ENCODE results near the gene BRAT1.
"Not testable (repeated sequence)": the region's sequence is repeated elsewhere in the genome, so short reads cannot be mapped to it uniquely, and the experiment has no call there.

BRAT1 gene

GRCh38 chr7:2583798-2584580, 28.7 kb upstream of the BRAT1 start:
- no peak for DNase-seq

GRCh38 chr7:2582006-2582735, 26.8 kb upstream of the BRAT1 start:
- no peak for DNase-seq

- DNase-seq = no peak
Observed at GRCh38 chr7:2580636-2581035, 25.3 kb upstream of the BRAT1 start.

DNA sequence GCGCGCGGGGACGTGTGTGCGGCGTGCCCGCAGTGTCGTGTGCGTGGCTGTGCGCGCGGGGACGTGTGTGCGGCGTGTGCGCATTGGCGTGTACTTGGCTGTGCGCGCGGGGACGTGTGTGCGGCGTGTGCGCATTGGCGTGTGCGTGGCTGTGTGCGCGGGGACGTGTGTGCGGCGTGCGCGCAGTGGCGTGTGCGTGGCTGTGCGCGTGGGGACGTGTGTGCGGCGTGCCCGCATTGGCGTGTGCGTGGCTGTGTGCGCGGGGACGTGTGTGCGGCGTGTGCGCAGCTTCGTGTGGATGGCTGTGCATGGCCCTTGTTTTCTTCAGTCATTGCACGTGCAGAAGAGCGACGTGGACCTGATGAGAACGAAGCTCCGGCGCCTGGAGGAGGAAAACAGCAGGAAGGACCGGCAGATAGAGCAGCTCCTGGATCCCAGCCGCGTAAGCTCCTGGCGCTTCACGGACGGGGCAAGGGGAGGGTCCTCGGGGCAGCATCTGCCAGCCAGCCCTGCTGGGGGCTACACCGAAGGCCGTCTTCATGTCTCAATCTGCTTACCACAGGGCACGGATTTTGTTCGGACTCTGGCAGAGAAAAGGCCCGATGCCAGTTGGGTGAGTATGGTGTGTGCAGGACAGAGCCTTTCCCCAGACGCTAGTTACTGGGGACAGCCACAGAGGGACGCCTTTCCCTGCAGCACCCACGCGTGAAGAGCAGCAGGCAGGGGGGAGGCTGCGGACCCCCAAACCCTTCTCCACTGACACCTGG, 22.8 kb upstream of the BRAT1 start:
- DNase-seq = no peak

- no peak for DNase-seq
Observed at GRCh38 chr7:2576742-2577491, 21.6 kb upstream of the BRAT1 start.

DNA sequence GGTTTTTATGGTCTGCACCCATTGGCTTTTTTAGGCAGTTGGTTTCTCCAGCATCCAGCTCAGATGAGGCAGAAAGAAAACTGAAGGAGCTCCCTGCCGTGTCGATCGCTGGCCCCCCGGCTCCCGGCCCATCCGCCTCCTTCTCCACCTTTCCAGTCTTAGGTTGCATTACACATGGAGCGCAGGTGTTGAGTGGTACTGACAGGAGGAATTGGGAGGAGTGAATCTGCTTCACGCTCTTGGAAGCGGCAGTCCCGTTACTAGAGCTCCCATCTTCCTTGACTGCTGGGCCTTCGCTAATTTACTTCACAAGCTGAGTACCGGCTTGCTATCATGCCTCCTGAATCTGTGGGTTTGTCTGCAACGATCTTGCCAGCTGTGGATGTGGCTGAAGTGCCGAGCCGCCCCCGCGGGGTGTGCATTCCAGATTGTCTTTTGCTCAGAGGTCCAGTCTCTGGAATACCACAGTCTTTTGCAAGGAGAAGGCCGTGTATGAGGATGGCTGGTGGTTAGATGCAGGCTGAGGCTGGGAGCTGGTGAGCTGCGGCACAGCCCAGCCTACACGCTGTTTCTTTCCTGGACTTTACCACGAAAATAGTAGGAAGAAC, 20.5 kb upstream of the BRAT1 start:
- peak; percentile 16 for DNase-seq

DNA sequence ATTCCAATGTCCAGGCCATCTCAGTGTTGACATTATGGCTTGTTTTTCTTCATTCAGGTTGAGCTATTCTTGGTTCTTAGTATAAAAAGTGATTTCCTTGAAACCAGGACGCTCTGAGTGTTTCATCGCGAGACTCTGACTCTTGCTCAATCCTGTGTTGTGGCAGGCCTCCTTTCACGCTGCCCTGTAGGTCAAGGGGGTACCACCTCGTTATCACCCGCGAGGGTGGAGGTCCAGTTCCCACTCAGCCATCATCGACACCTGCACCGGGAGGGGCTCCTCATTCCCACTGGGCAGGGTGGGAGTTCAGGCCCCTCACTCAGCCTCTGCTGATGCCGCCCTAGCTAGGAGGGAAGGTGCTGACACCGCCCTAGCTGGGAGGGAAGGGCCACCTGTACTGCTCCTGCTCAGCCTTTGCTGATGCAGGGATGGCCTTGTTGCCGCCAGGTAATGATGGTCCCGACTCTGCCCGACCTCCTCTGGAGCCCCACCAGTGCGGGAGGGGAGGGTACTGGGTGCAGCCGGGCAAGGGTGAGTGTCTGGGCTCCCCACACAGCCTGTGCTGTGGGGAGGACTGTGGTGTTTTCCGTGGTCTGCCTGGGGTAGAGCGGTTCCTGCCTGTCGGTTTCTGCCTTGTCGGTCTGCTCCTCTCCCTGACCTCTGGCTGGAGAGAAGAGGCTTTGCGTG, 19.9 kb upstream of the BRAT1 start:
- peak; percentile 52 for DNase-seq

DNA sequence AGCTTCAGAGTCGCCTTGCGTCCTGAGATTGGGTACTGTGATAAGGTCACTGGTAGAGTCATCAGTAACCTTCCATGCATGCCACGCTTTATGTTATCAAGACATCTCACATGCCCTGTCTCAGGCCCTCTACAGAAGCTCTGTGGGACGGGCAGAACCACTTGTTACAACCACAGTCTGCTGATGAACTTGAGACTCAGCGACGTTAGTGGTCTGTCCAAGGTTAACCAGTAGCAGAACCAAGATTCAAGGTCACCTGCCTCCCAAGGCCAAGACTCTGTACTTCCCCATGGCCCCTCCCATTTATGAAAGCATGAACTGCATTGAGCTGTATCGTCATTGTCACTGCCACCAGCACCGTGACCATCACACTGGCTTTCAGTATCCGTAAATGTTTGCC, 18.4 kb upstream of the BRAT1 start:
- DNase-seq = no peak

DNA sequence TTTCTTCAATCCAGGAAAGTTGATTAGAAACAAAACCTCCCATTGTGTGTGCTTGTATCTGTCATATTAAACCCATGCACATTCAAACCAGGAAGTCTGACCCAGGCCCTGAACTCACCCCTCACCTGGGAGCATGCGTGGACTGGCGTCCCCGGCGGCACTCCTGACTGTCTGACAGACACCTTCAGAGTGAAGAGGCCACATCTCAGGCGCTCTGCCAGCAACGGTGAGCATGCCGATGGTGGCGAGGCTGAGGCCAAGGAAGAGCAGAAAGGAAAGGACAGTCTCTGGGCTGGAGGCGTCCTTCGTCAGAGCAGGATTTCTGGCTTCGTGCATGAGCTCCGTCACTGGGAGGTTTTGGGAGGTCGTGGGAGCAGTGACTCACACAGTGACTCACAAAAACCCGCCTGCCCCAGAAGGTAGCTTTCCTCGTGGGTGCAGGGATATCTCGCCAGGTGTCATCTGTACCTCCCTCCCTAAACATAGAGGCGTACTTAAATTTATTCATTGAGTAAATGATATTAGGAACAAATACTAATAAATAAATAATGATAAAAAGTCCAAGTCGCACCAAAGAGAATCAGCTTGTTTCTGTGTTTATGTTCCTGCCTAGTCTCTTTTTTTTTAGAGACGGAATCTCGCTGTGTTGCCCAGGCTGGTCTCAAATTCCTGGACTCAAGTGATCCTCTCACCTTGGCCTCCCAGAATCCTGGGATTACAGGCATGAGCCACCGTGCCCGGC, 16.9 kb upstream of the BRAT1 start:
- DNase-seq = no peak

GRCh38 chr7:2571409-2571808, 16.1 kb upstream of the BRAT1 start:
- DNase-seq = no peak

- no peak for DNase-seq
Observed at GRCh38 chr7:2570021-2570420, 14.7 kb upstream of the BRAT1 start.

GRCh38 chr7:2569421-2569820, 14.1 kb upstream of the BRAT1 start:
- no peak for DNase-seq

DNA sequence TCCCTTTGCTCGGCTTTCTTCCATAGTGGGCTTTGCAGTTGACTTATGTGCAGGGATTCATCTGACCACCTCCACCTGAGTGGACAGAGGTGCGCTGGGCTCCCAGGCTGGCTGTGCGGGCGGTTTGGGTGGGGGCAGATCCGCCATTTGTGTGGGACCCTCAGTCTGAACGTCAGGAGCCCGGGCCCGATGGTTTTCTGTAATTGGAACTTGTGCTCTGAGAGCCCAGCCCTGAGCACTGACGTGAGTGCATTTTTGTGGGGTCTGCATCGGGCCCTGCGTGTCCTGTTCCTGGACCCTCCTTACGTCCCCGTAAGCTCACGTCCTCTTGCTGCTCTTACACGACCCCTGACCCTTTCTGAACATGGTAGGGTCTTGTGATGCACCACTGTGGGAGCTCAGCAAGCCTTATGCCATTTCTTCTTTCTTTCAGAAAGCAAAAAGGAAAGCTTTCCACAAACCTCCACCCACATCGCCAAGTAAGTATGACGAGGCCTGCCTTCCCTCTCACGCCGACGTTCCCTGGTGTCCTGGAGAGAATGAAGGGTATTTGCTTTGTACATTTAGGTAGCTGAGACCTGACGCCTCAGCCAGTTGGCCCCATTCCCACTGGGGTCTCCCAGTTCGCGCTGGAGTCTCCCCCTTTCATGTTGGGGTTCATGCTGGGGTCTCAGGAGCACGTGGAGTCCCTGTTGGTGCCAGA, 13.3 kb upstream of the BRAT1 start:
- DNase-seq = no peak

DNA sequence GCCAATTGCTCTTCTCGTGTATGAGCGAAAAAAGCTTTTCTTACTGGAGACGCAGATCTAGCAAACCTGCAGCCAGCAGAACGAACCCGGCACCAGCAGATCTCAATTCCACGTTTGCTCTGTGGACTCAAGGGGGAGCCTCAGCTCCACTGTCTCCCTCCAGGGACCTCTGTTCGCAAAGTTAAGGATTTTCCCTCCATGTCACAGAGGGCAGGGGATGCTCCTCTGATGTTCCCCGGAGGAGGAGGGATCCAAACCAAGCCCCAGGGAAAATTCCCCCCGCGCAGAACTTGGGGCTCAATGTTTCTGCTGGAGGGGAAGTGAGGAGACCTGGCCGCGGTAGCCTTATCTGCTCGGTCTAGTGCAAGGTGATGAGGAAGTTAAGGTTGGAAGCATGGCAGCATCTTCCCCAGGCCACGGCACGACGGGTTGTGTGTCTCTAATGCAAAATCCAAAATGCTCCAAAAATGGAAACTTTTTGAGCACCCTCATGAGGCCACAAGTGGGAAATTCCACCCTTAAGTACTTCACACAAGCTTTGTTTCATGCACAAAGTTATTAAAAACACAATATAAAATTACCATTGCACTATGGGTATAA, 12.5 kb upstream of the BRAT1 start:
- no peak for DNase-seq

- no peak for DNase-seq
Observed at GRCh38 chr7:2566890-2567678, 11.8 kb upstream of the BRAT1 start.

DNA sequence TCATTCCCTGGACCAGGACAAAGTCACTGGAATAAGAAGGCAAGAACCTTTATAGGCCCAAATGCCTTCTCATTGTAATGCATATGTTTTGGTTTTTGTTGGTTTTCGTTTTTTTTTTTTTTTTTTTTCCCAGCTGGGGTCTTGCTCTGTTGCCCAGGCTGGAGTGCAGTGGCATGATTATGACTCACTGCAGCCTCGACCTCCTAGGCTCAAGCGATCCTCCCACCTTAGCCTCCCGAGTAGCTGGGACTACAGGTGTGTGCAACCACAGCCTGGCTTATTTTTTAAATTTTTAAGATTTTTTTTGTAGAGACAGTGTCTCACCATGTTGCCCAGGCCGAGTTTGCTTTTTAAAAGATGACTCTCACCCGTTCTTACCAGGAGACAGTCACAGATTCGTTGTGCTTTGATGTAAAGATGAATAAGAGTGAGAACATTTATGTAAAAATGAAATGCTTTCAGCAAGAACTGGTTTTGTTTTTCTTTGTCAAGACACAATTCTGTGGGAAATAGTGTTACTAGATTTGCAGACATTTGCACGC, 11.1 kb upstream of the BRAT1 start:
- DNase-seq = no peak

DNA sequence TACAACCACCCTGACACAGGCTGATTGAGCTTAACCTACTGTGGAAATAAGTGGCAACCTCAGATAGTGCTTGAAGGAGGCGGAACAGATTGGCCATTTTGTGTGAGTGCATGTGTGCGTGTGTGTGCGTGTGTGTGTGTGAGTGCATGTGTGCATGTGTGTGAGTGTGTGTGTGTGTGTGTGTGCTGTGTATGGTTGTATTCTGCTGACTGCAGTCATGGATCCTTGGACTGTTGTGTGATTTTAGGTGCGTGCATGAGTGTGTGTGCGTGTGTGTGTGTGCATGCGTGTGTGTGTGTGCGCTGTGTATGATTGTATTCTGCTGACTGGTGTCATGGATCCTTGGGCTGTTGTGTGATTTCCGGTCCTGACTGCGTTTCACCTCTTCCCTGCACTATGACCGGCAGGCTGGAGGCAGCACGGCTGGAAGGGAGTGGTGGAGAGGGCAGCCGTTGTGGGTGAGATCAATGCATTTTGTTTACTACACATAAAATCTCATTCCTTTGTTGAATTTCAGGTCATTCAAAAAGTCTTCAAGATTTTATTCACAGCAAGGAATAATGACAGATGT, 9.7 kb upstream of the BRAT1 start:
- no peak for DNase-seq

DNA sequence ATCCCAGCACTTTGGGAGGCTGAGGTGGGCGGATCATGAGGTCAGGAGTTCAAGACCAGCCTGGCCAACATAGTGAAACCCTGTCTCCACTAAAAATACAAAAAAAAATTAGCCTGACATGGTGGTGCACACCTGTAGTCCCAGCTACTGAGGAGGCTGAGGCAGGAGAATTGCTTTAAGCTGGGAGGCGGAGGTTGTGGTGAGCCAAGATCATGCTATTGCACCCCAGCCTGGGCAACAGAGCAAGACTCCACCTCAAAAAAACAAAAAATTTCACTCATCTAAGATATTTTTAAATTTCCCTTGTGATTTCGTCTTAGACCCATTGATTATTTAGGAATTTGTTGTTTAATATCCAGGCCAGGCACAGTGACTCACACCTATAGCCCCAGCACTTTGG, 8.6 kb upstream of the BRAT1 start:
- not testable (repeated sequence) for DNase-seq

Measured in MV-4-11 (cell line).